Stomach (tissue), 9 donors: Measurements from ENCODE around the gene CNOT3. TPM values are rescaled to one million over a fixed set of nuclear protein-coding genes. Genes with fewer than 3 reads are reported as not detected.

Experiments used
- DNase-seq, 2 donors: peaks; one replicate each; pipeline versions ENCODE4 v3.0.0 to v3.0.0-alpha.2; 2013 to 2019
- H3K27ac ChIP-seq, 5 donors: fragments of 200-600 bp in 4 of 5; sonication (generic) in 4 of 5; one replicate each; pipeline ENCODE4 v1.5.1; 2013 to 2019; ENCODE audit warnings: mild to moderate bottlenecking in 1 of 5, moderate library complexity in 1 of 5
- H3K27me3 ChIP-seq, 3 donors: fragments of 200-600 bp; sonication (generic); one replicate each; pipeline ENCODE4 v1.5.1; 2017 to 2019; ENCODE audit warnings: mixed run types in 1 of 3
- H3K36me3 ChIP-seq, 4 donors: fragments of 200-600 bp; sonication (generic); 1 replicate in 3 of 4; 2 replicates in 1 of 4; pipeline ENCODE4 v1.5.1; 2016 to 2019
- H3K4me1 ChIP-seq, 4 donors: fragments of 200-600 bp; sonication (generic); one replicate each; pipeline ENCODE4 v1.5.1; 2016 to 2019
- H3K4me3 ChIP-seq, 4 donors: fragments of 200-600 bp; sonication (generic) in 3 of 4; one replicate each; pipeline ENCODE4 v1.5.1; 2016 to 2019; ENCODE audit warnings: mild to moderate bottlenecking in 1 of 4
- H3K9me3 ChIP-seq, 4 donors: fragments of 200-600 bp; sonication (generic); one replicate each; pipeline ENCODE4 v1.5.1; 2016 to 2019
- EP300 ChIP-seq: sonication (generic); formaldehyde crosslinking; IDR thresholded peaks from one replicate; pipeline ENCODE4 v1.6.1; 2017; ENCODE audit warnings: antibody characterized with exemption
- POLR2A ChIP-seq, 4 donors: fragments of 450-650 bp; IDR thresholded peaks; one replicate each; pipeline ENCODE4 v1.6.1; 2016; ENCODE audit warnings: antibody characterized with exemption in 4 of 4, control low read depth in 2 of 4, mild to moderate bottlenecking in 1 of 4, moderate library complexity in 1 of 4
- POLR2AphosphoS5 ChIP-seq, 3 donors: sonication (generic); formaldehyde crosslinking; IDR thresholded peaks; one replicate each; pipeline ENCODE4 v1.6.1; 2016; ENCODE audit warnings: antibody characterized with exemption in 3 of 3
- WGBS, 5 donors: extraction: QIAGEN DNeasy Blood & Tissue Kit in 3 of 5; methylation state at CpG; one replicate each; pipeline versions ENCODE4 v1.1.5 to v1.1.7; 2013 to 2018; 5-methylcytosine and 5-hydroxymethylcytosine counted together
- intact Hi-C: fragments of 100-400 bp; cut with DNase I; formaldehyde crosslinking; loops from one replicate; pipeline ENCODE4 v1.15.1; 2023; ENCODE audit warnings: low total_unique reads
- polyA plus RNA-seq, 3 donors: library from polyadenylated mRNA; stranded (reverse); fragments of 200-250 nt; gene quantifications; one replicate each; pipeline ENCODE4 v1.2.3, GENCODE V29; 2013
- total RNA-seq, 5 donors: library from RNA; depleted of rRNA; stranded (reverse); fragments of >200 nt; gene quantifications; one replicate each; pipeline versions ENCODE4 v1.1.0 to v1.2.3, GENCODE V29; 2014 to 2016
- TF ChIP-seq, protein P1 (sequence below), 7 experiments: fragments of 450-650 bp in 4 of 7; fragments of 200-600 bp in 3 of 7; sonication (generic) in 3 of 7; IDR thresholded peaks; one replicate each; pipeline ENCODE4 v1.5.1; 2016 to 2019; ENCODE audit warnings: antibody characterized with exemption in 7 of 7, control low read depth in 2 of 7, mild to moderate bottlenecking in 1 of 7
- donor health status: healthy with polysubstance abuse.
- donor health status: Bipolar disorder and iron deficiency.
- donor health status: healthy.

CNOT3 gene
- total and polyA plus RNA-seq, 8 donors = 11.2 to 100 (median 29.2) TPM

DNA sequence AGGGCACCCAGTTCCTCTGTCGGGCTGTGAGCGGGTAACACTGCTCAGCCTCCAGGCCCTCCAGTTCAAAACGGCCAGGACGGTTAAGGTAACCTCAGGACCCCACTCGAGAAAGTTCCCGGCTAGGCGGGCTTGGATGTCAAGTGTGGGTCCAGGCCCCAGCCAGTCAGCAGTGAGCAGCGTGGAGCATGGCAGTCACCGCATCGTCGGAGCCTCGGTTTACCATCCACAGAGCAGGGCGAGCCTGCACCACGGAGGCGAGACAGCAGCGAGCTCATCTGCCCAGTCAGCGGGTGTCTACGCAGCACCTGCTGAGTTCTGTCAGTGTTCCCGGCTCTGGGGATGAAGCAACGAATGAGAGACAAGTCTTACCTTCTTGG lies 8.0 kb upstream of the CNOT3 start:
- no peak for DNase-seq
- H3K27ac ChIP-seq = no peak overlapping the region
- H3K36me3 ChIP-seq = peaks cover 67 to 87% (median 81%) of the 10 kb centered on the region in 4 donors
- TF ChIP-seq POLR2AphosphoS5 (IDR thresholded peaks at IDR 0.05) (no peak), EP300 (no peak), POLR2A (IDR thresholded peaks at IDR 0.05) (no peak)
- TF ChIP-seq, protein P1, sequence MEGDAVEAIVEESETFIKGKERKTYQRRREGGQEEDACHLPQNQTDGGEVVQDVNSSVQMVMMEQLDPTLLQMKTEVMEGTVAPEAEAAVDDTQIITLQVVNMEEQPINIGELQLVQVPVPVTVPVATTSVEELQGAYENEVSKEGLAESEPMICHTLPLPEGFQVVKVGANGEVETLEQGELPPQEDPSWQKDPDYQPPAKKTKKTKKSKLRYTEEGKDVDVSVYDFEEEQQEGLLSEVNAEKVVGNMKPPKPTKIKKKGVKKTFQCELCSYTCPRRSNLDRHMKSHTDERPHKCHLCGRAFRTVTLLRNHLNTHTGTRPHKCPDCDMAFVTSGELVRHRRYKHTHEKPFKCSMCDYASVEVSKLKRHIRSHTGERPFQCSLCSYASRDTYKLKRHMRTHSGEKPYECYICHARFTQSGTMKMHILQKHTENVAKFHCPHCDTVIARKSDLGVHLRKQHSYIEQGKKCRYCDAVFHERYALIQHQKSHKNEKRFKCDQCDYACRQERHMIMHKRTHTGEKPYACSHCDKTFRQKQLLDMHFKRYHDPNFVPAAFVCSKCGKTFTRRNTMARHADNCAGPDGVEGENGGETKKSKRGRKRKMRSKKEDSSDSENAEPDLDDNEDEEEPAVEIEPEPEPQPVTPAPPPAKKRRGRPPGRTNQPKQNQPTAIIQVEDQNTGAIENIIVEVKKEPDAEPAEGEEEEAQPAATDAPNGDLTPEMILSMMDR (IDR thresholded peaks at IDR 0.05) = no peak
- no peaks in the 10 kb centered on the region for H3K4me1 ChIP-seq
- WGBS, 5 donors = 96 to 98% (median 97%) methylated on average over 8 to 20 of the region's 20 CpGs
- no peaks in the 10 kb centered on the region for H3K27me3 ChIP-seq
- H3K4me3 ChIP-seq = no peak overlapping the region
- intact Hi-C loops = no loop called here
- H3K9me3 ChIP-seq = no peaks in the 10 kb centered on the region

DNA sequence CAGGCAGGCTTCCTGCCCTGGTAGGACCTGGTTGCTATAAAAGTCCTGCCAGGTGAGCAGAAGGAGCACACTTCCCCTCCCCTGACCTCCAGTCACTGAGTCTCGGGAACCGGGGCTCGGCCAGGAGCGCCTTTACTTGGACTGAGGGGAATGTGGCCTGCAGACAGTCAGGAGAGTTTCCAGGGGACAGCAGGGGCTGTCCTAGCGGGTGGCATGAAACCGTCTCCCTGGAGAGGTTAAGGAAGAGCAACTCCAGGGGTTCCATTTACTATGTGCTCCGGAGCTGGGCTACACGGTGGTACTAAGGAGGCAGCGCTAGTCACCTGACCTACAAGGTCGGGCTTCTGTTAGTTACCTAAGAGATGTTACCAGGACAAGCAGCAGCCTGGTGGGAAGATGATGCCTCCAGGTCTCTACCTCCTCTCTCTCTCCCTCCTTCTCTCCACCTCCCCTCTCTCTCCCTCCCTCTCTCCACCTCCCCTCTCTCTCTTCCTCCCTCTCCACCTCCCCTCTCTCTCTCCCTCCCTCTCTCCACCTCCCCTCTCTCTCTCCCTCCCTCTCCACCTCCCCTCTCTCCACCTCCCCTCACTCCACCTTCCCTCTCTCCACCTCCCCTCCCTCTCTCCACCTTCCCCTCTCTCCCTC lies 4.1 kb upstream of the CNOT3 start:
- 74 to 84% (median 81%) methylated on average over 8 to 10 of the region's 10 CpGs for WGBS, 5 donors
- TF ChIP-seq POLR2AphosphoS5 (IDR thresholded peaks at IDR 0.05) (no peak), POLR2A (IDR thresholded peaks at IDR 0.05) (no peak), EP300 (no peak)
- TF ChIP-seq, protein P1 (IDR thresholded peaks at IDR 0.05) = no peak
- Histone ChIP-seq H3K4me3 (no peak overlapping the region), H3K9me3 (no peaks in the 10 kb centered on the region), H3K36me3 (peaks cover 29 to 49% (median 43%) of the 10 kb centered on the region in 4 donors), H3K27ac (no peak overlapping the region), H3K4me1 (peaks cover 1 to 18% (median 16%) of the 10 kb centered on the region in 4 donors), H3K27me3 (no peaks in the 10 kb centered on the region)
- peak in 1 of 2 donors; percentile 85 for DNase-seq
- intact Hi-C loops = no loop called here

DNA sequence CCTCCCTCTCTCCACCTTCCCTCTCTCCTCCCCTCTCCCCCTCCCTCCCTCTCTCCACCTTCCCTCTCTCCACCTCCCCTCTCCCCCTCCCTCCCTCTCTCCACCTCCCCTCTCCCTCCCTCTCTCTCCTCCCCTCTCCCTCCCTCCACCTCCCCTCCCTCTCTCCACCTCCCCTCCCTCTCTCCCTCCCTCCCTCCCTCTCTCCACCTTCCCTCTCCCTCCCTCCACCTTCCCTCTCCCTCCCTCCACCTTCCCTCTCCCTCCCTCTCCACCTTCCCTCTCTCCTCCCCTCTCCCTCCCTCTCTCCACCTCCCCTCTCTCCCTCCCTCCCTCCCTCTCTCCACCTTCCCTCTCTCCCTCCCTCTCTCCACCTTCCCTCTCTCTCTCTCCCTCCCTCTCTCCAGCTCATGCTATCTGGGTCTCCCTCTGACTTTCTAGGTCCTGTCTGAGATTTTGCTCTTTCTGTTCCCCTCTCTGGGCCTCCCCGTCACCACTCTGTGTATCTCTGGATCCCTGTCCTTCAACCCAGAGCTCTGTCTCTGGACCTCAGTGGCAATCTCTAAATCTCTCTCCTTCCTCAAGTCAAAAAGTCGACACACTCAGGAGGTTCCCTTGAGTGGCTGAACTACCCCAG lies 3.5 kb upstream of the CNOT3 start:
- no peak for DNase-seq
- no peak overlapping the region for H3K27ac ChIP-seq
- H3K4me1 ChIP-seq = peaks cover 7 to 25% (median 22%) of the 10 kb centered on the region in 4 donors
- WGBS, 5 donors = 51 to 67% (median 58%) methylated on average over 2 of the region's 2 CpGs
- intact Hi-C loops = no loop called here
- H3K27me3 ChIP-seq = no peaks in the 10 kb centered on the region
- no peak for TF ChIP-seq EP300
- TF ChIP-seq POLR2AphosphoS5 (IDR thresholded peaks at IDR 0.05) = no peak
- TF ChIP-seq, protein P1 (IDR thresholded peaks at IDR 0.05) = no peak
- TF ChIP-seq POLR2A (IDR thresholded peaks at IDR 0.05) = no peak
- H3K9me3 ChIP-seq = no peaks in the 10 kb centered on the region
- peaks cover 22 to 43% (median 36%) of the 10 kb centered on the region in 4 donors for H3K36me3 ChIP-seq
- no peak overlapping the region for H3K4me3 ChIP-seq

DNA sequence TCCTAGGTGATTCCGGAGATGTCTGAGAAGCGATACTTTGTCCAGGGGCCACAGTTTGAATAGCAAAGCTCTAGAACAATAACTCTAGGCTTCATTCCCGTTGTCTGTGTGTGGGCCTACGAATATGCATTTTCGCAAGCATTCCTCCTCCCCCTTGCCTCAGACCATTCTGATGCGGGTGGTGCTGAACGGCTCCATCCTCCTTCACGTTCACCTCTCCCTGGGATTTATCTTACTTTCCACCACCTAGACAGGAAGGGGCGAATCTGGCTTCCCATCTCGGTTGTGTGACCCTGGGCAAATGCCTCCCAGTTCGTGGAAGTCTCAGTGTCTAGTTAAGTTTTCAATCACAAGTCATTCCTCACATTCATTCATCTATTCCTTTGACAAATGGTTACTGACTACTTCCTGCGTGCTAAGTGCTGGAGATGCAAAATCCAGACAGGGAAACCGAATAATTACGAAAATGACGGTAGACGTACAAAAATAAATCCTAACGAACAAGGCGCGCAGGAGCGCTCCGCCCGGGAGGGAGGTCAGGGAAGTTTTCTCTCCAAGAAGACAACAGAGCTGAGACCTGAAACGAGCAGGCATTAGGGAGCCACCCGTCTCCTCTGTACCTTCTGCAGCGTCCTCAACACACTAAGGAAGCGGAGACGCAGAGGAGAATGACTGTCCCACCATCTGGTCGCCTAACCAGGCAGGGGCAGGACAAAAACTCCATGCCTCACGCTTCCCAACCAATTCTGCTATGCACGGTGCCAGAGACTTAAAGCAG lies 1.3 kb upstream of the CNOT3 start:
- TF ChIP-seq, protein P1 (IDR thresholded peaks at IDR 0.05) = no peak
- TF ChIP-seq EP300 (no peak), POLR2AphosphoS5 (IDR thresholded peaks at IDR 0.05) (no peak), POLR2A (IDR thresholded peaks at IDR 0.05) (no peak)
- Histone ChIP-seq H3K27ac (peak overlapping the region; percentile 22 to 78 (median 69)), H3K4me3 (peak overlapping the region; percentile 46 to 67 (median 54)), H3K4me1 (peaks cover 17 to 46% (median 44%) of the 10 kb centered on the region in 4 donors), H3K27me3 (no peaks in the 10 kb centered on the region), H3K9me3 (no peaks in the 10 kb centered on the region), H3K36me3 (peaks cover 6 to 39% (median 29%) of the 10 kb centered on the region in 4 donors)
- 3 to 8% (median 4%) methylated on average over 30 of the region's 30 CpGs for WGBS, 5 donors
- intact Hi-C loops = no loop called here
- peak in 1 of 2 donors; percentile 27 for DNase-seq
